Forelimb muscle (tissue), 1 donor: Measurements from ENCODE around the gene NTN1. TPM values are rescaled to one million over a fixed set of nuclear protein-coding genes. Genes with fewer than 3 reads are reported as not detected.
"Not testable (repeated sequence)": the region's sequence is repeated elsewhere in the genome, so short reads cannot be mapped to it uniquely, and the experiment has no call there.

Experiments
- DNase-seq: peaks from one replicate; pipeline ENCODE4 v3.0.0-alpha.2; 2013; ENCODE audit warnings: low read depth
- polyA plus RNA-seq: library from polyadenylated mRNA; unstranded; fragments of 120-200 nt; gene quantifications from one replicate; pipeline ENCODE4 v1.2.1, GENCODE V29; 2013; ENCODE audit not compliant: insufficient read length

The NTN1 gene
- polyA plus RNA-seq, 1 donor, result 7.4 TPM

- no peak for DNase-seq
Observed at GRCh38 chr17:9086577-9086976, 65.3 kb downstream of the NTN1 start.

- DNase-seq, result no peak
Observed at GRCh38 chr17:9087921-9088320, 66.6 kb downstream of the NTN1 start.

- no peak for DNase-seq
Observed at GRCh38 chr17:9090641-9091096, 69.4 kb downstream of the NTN1 start.

- DNase-seq, result no peak
Observed at GRCh38 chr17:9094193-9094592, 72.9 kb downstream of the NTN1 start.

- no peak for DNase-seq
Observed at GRCh38 chr17:9095390-9095789, 74.1 kb downstream of the NTN1 start.

GRCh38 chr17:9098242-9098825 lies 77.0 kb downstream of the NTN1 start:
- DNase-seq, result no peak

- DNase-seq, result no peak
Observed at GRCh38 chr17:9101356-9101755, 80.0 kb downstream of the NTN1 start.

- not testable (repeated sequence) for DNase-seq
Observed at GRCh38 chr17:9103193-9103592, 81.9 kb downstream of the NTN1 start.

GRCh38 chr17:9104370-9105041 lies 83.2 kb downstream of the NTN1 start:
- no peak for DNase-seq

- DNase-seq, result no peak
Observed at GRCh38 chr17:9105068-9105868, 84.0 kb downstream of the NTN1 start.

GRCh38 chr17:9106278-9106677 lies 85.0 kb downstream of the NTN1 start:
- not testable (repeated sequence) for DNase-seq

- no peak for DNase-seq
Observed at GRCh38 chr17:9107527-9107926, 86.2 kb downstream of the NTN1 start.

- DNase-seq, result no peak
Observed at GRCh38 chr17:9108146-9108545, 86.8 kb downstream of the NTN1 start.

GRCh38 chr17:9109933-9110332 lies 88.6 kb downstream of the NTN1 start:
- DNase-seq, result no peak

- DNase-seq, result no peak
Observed at GRCh38 chr17:9110501-9110900, 89.2 kb downstream of the NTN1 start.

- DNase-seq, result peak; percentile 51
Observed at GRCh38 chr17:9115214-9116191, 94.2 kb downstream of the NTN1 start.

- no peak for DNase-seq
Observed at GRCh38 chr17:9116311-9116835, 95.1 kb downstream of the NTN1 start.

GRCh38 chr17:9116861-9117568 lies 95.7 kb downstream of the NTN1 start:
- no peak for DNase-seq

GRCh38 chr17:9120471-9120870 lies 99.2 kb downstream of the NTN1 start:
- DNase-seq, result no peak

GRCh38 chr17:9121186-9121820 lies 100.0 kb downstream of the NTN1 start:
- no peak for DNase-seq
